SK-N-SH treated with all-trans-retinoic acid at 6 μM for 48 hours (cell line): Measurements from ENCODE around the gene GEMIN4.

ENCODE experiments used
- ARNTL ChIP-seq: fragments of 450-650 bp; formaldehyde crosslinking; IDR thresholded peaks from 2 replicates; pipeline ENCODE4 v1.5.0; 2020; ENCODE audit warnings: low read depth, mild to moderate bottlenecking, moderate library complexity, borderline replicate concordance
- CREB5 ChIP-seq: fragments of 250-450 bp; sonication (Bioruptor Pico); IDR thresholded peaks from 2 replicates; pipeline ENCODE4 v1.5.1; 2020; ENCODE audit warnings: low read depth, mild to moderate bottlenecking, moderate library complexity
- CSDC2 ChIP-seq: fragments of 250-450 bp; sonication (Bioruptor Pico); IDR thresholded peaks from 2 replicates; pipeline ENCODE4 v1.5.0; 2020; ENCODE audit warnings: mild to moderate bottlenecking, moderate library complexity
- ESRRG ChIP-seq: fragments of 250-450 bp; sonication (Bioruptor Pico); IDR thresholded peaks from 2 replicates; pipeline ENCODE4 v1.6.1; 2021; ENCODE audit warnings: mild to moderate bottlenecking
- GLIS3 ChIP-seq: fragments of 250-450 bp; sonication (Bioruptor Pico); IDR thresholded peaks from 2 replicates; pipeline ENCODE4 v1.5.0; 2020; ENCODE audit warnings: mild to moderate bottlenecking, moderate library complexity
- OSR1 ChIP-seq: fragments of 250-450 bp; sonication (Bioruptor Pico); IDR thresholded peaks from 2 replicates; pipeline ENCODE4 v1.8.0; 2022; ENCODE audit warnings: moderate library complexity, mild to moderate bottlenecking, inconsistent platforms
- PATZ1 ChIP-seq: fragments of 250-450 bp; sonication (Bioruptor Pico); IDR thresholded peaks from 2 replicates; pipeline ENCODE4 v1.8.0; 2020; ENCODE audit warnings: mild to moderate bottlenecking, moderate library complexity, borderline replicate concordance
- POU6F1 ChIP-seq: fragments of 250-450 bp; sonication (Bioruptor Pico); IDR thresholded peaks from 2 replicates; pipeline ENCODE4 v1.8.0; 2021; ENCODE audit warnings: low read depth, mild to moderate bottlenecking, moderate library complexity, borderline replicate concordance
- RARB ChIP-seq: fragments of 250-450 bp; sonication (Bioruptor Pico); IDR thresholded peaks from 2 replicates; pipeline ENCODE4 v1.8.0; 2021; ENCODE audit warnings: mild to moderate bottlenecking, moderate library complexity
- SNAI2 ChIP-seq: fragments of 250-450 bp; sonication (Bioruptor Pico); IDR thresholded peaks from 2 replicates; pipeline ENCODE4 v1.5.0; 2020; ENCODE audit warnings: mild to moderate bottlenecking, moderate library complexity
- TCF4 ChIP-seq: fragments of 250-450 bp; sonication (Bioruptor Pico); IDR thresholded peaks from 2 replicates; pipeline ENCODE4 v1.8.0; 2021; ENCODE audit warnings: mild to moderate bottlenecking, moderate library complexity, borderline replicate concordance
- ZNF565 ChIP-seq: fragments of 450-650 bp; formaldehyde crosslinking; conservative IDR thresholded peaks from 2 replicates; pipeline ENCODE4 v1.5.0; 2020; ENCODE audit warnings: low read depth, mild to moderate bottlenecking, moderate library complexity
- ZNF70 ChIP-seq: fragments of 450-650 bp; formaldehyde crosslinking; IDR thresholded peaks from 2 replicates; pipeline ENCODE4 v1.5.0; 2020; ENCODE audit warnings: mild to moderate bottlenecking, moderate library complexity

- TF ChIP-seq PATZ1 (CRISPR knock-in tag): no peak
- TF ChIP-seq OSR1: no peak
- no peak for TF ChIP-seq RARB (CRISPR knock-in tag)
- TF ChIP-seq TCF4 (CRISPR knock-in tag): no peak
- TF ChIP-seq POU6F1 (CRISPR knock-in tag): no peak
- TF ChIP-seq GLIS3 (CRISPR knock-in tag): no peak
- no peak for TF ChIP-seq CSDC2
- TF ChIP-seq ESRRG (CRISPR knock-in tag): no peak
- no peak for TF ChIP-seq SNAI2 (CRISPR knock-in tag)
- TF ChIP-seq ARNTL: no peak
- no peak for TF ChIP-seq ZNF70 (CRISPR knock-in tag)
- TF ChIP-seq ZNF565 (CRISPR knock-in tag): no peak
- TF ChIP-seq CREB5: no peak
These were observed 45.3 kb upstream of the GEMIN4 start for GRCh38 chr17:797236-797840.
